ENCODE measurements around the gene CCDC149. TPM values are rescaled to one million over a fixed set of nuclear protein-coding genes. Genes with fewer than 3 reads are reported as not detected.

CCDC149 gene
- total RNA-seq, 2 donors from 2014 or later = 0.19 to 0.24 TPM

GRCh38 chr4:24769571-24769970, 143.3 kb downstream of the CCDC149 start:
- Mint-ChIP-seq H3K4me3 (no peak overlapping the region), H3K27me3 (ENCODE audit: low read depth) (peaks cover 7% of the 10 kb centered on the region), H3K36me3 (ENCODE audit: insufficient read depth in 2 of 2) (no peaks in the 10 kb centered on the region), H3K9me3 (peaks cover 1 to 2% of the 10 kb centered on the region in 2 donors), H3K27ac (no peak overlapping the region), H3K4me1 (ENCODE audit: low read depth) (peaks cover 10% of the 10 kb centered on the region)
- ATAC-seq (replicated peaks in 1 of 2) = no peak
- DNase-seq = no peak

- peaks cover 7% of the 10 kb centered on the region for H3K27me3 Mint-ChIP-seq (ENCODE audit: low read depth)
- H3K9me3 Mint-ChIP-seq = peaks cover 1 to 2% of the 10 kb centered on the region in 2 donors
- no peaks in the 10 kb centered on the region for H3K36me3 Mint-ChIP-seq (ENCODE audit: insufficient read depth in 2 of 2)
- DNase-seq (no peak), ATAC-seq (replicated peaks in 1 of 2) (no peak)
- H3K4me1 Mint-ChIP-seq (ENCODE audit: low read depth) = peaks cover 10% of the 10 kb centered on the region
- no peak overlapping the region for H3K27ac Mint-ChIP-seq
- no peak overlapping the region for H3K4me3 Mint-ChIP-seq
These were observed 144.2 kb downstream of the CCDC149 start for GRCh38 chr4:24768604-24769003.

- Mint-ChIP-seq H3K4me3 (no peak overlapping the region), H3K4me1 (ENCODE audit: low read depth) (peaks cover 10% of the 10 kb centered on the region), H3K27me3 (ENCODE audit: low read depth) (peaks cover 7% of the 10 kb centered on the region), H3K36me3 (ENCODE audit: insufficient read depth in 2 of 2) (no peaks in the 10 kb centered on the region), H3K27ac (no peak overlapping the region), H3K9me3 (peaks cover 1 to 2% of the 10 kb centered on the region in 2 donors)
- ATAC-seq (replicated peaks in 1 of 2) (no peak), DNase-seq (no peak)
These were observed 144.8 kb downstream of the CCDC149 start for GRCh38 chr4:24768006-24768405.

- no peaks in the 10 kb centered on the region for H3K36me3 Mint-ChIP-seq (ENCODE audit: insufficient read depth in 2 of 2)
- peaks cover 1 to 2% of the 10 kb centered on the region in 2 donors for H3K9me3 Mint-ChIP-seq
- no peak for ATAC-seq (replicated peaks in 1 of 2)
- H3K4me1 Mint-ChIP-seq (ENCODE audit: low read depth) = peaks cover 10% of the 10 kb centered on the region
- DNase-seq = no peak
- H3K27me3 Mint-ChIP-seq (ENCODE audit: low read depth) = peaks cover 7% of the 10 kb centered on the region
- no peak overlapping the region for H3K27ac Mint-ChIP-seq
- H3K4me3 Mint-ChIP-seq = no peak overlapping the region
These were observed 147.4 kb downstream of the CCDC149 start for GRCh38 chr4:24765376-24765988.

GRCh38 chr4:24764345-24764744, 148.5 kb downstream of the CCDC149 start:
- no peak for ATAC-seq (replicated peaks in 1 of 2)

GRCh38 chr4:24763631-24764297, 149.1 kb downstream of the CCDC149 start:
- H3K9me3 Mint-ChIP-seq = peaks cover 3 to 4% of the 10 kb centered on the region in 2 donors
- H3K36me3 Mint-ChIP-seq (ENCODE audit: insufficient read depth in 2 of 2) = no peaks in the 10 kb centered on the region

More at GRCh38 chr4:24764345-24764744, 148.5 kb downstream of the CCDC149 start:
- H3K27ac Mint-ChIP-seq = no peak overlapping the region
- no peak overlapping the region for H3K4me3 Mint-ChIP-seq
- H3K4me1 Mint-ChIP-seq (ENCODE audit: low read depth) = no peaks in the 10 kb centered on the region
- peaks cover 1 to 2% of the 10 kb centered on the region in 2 donors for H3K9me3 Mint-ChIP-seq
- no peak for DNase-seq
- no peaks in the 10 kb centered on the region for H3K36me3 Mint-ChIP-seq (ENCODE audit: insufficient read depth in 2 of 2)
- peaks cover 7% of the 10 kb centered on the region for H3K27me3 Mint-ChIP-seq (ENCODE audit: low read depth)

More at GRCh38 chr4:24763631-24764297, 149.1 kb downstream of the CCDC149 start:
- no peaks in the 10 kb centered on the region for H3K4me1 Mint-ChIP-seq (ENCODE audit: low read depth)
- H3K4me3 Mint-ChIP-seq = no peak overlapping the region
- H3K27ac Mint-ChIP-seq = no peak overlapping the region
- DNase-seq = no peak
- no peak for ATAC-seq (replicated peaks in 1 of 2)
- peaks cover 7% of the 10 kb centered on the region for H3K27me3 Mint-ChIP-seq (ENCODE audit: low read depth)

Other genes with a start within 250 kb of the CCDC149 start
- not detected for gene SOD3, start 117.5 kb downstream of the CCDC149 start, total RNA-seq
- not detected for gene LGI2, start 117.9 kb upstream of the CCDC149 start, total RNA-seq
- gene SEPSECS, start 247.4 kb upstream of the CCDC149 start, total RNA-seq = 10 to 100 TPM; 21.6 to 27.9 TPM

Measured in activated T-cell treated with anti-CD3 and anti-CD28 coated beads, Interleukin-2, amount 50 U/mL, for 72 hours (primary cell).